K562 (cell line): ENCODE data around the gene ARR3.

ENCODE experiments used
- BRCA1 ChIP-seq, 2 experiments: fragments of 450-650 bp in 1 of 2; sonication (generic) in 1 of 2; formaldehyde crosslinking in 1 of 2; IDR thresholded peaks; 2 replicates each; pipeline versions ENCODE4 v1.5.0 to v1.6.1; 2017 to 2020; ENCODE audit warnings: mild to moderate bottlenecking in 1 of 2, missing genetic modification reagents in 1 of 2
- CTCF ChIP-seq, 3 experiments: IDR thresholded peaks in 2 of 3; conservative IDR thresholded peaks in 1 of 3; 2 replicates each; pipeline ENCODE4 v1.5.1; 2011 to 2012; ENCODE audit warnings: low read length in 3 of 3, mild to moderate bottlenecking in 3 of 3, control low read depth in 2 of 3, improper control_type of control experiment in 1 of 3, inconsistent platforms in 1 of 3, low read depth in 1 of 3, mixed read lengths in 1 of 3, moderate library complexity in 1 of 3; ENCODE audit not compliant: insufficient read depth in 2 of 3
- ELF1 ChIP-seq: fragments of 200-800 bp; sonication (Bioruptor generic); IDR thresholded peaks from 2 replicates; pipeline ENCODE4 v1.6.1; 2016; ENCODE audit warnings: missing genetic modification characterization, missing compliant biosample characterization
- FOXA3 ChIP-seq, 2 experiments: fragments of 450-650 bp in 1 of 2; sonication (generic) in 1 of 2; formaldehyde crosslinking; IDR thresholded peaks in 1 of 2; conservative IDR thresholded peaks in 1 of 2; 2 replicates each; pipeline versions ENCODE4 v1.4.0 to v1.8.0; 2020 to 2022; ENCODE audit warnings: mild to moderate bottlenecking in 2 of 2, missing genetic modification reagents in 1 of 2
- TCF3 ChIP-seq: sonication (generic); formaldehyde crosslinking; IDR thresholded peaks from 2 replicates; pipeline ENCODE4 v1.4.0; 2020; ENCODE audit warnings: mild to moderate bottlenecking, missing genetic modification reagents
- ZNF384 ChIP-seq: IDR thresholded peaks from 2 replicates; pipeline ENCODE4 v1.6.1; 2012; ENCODE audit warnings: low read depth, low read length, improper control_type of control experiment

DNA sequence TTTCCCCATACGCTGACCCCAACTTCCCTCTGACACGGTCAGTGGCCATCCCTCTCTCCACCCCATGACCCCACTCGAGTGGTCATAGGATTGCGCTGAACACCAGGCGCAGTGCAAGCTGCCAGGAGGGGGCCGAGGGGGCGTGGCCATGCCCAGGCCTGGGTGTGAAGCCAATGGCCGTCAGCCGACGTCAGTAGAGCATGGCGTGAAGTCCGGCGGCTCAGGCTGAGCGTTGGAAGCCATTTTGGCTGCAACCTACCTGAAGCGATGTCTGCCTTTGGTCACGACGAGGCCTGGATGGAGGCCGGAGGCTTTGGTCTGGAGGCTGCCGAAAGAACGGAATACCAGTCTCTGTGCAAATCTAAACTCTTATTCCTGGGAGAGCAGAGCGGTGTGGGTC, 13.8 kb downstream of the ARR3 start, which contains the start of gene RAB41:
- TF ChIP-seq TCF3 (CRISPR knock-in tag), result no peak
- no peak for TF ChIP-seq CTCF (IDR thresholded peaks at IDR 0.05 in 2 of 3, conservative IDR thresholded peaks at IDR 0.05 in 1 of 3; ENCODE audit: insufficient read depth in 2 of 3, low read depth in 1 of 3, low read length in 3 of 3)
- no peak for TF ChIP-seq BRCA1 (IDR thresholded peaks at IDR 0.05)
- no peak for TF ChIP-seq BRCA1 (CRISPR knock-in tag; IDR thresholded peaks at IDR 0.05)
- no peak for TF ChIP-seq ELF1 (tag)
- no peak for TF ChIP-seq ZNF384
- TF ChIP-seq FOXA3 (CRISPR knock-in tag; conservative IDR thresholded peaks at IDR 0.05 in 1 of 2, IDR thresholded peaks at IDR 0.05 in 1 of 2), result no peak
